Dendritic cell treated with granulocyte-macrophage colony-stimulating factor and Interleukin-4, amounts not matched to agents 40 ng/mL and 50 ng/mL, for 4 days (primary cell): ENCODE results near the gene MASP2.
"Not testable (repeated sequence)": the region's sequence is repeated elsewhere in the genome, so short reads cannot be mapped to it uniquely, and the experiment has no call there.

Experiments used
- H3K27ac Mint-ChIP-seq: one replicate; pipeline ENCODE4 v1.8.0; 2022; ENCODE audit warnings: mild to moderate bottlenecking, mixed read lengths
- H3K27me3 Mint-ChIP-seq: one replicate; pipeline ENCODE4 v1.8.0; 2022; ENCODE audit warnings: mild to moderate bottlenecking, mixed read lengths
- H3K36me3 Mint-ChIP-seq: one replicate; pipeline ENCODE4 v1.8.0; 2022; ENCODE audit warnings: low read depth, mixed read lengths
- H3K4me1 Mint-ChIP-seq: one replicate; pipeline ENCODE4 v1.8.0; 2022; ENCODE audit warnings: low read depth, mixed read lengths
- H3K4me3 Mint-ChIP-seq: one replicate; pipeline ENCODE4 v1.8.0; 2022; ENCODE audit warnings: mild to moderate bottlenecking, moderate library complexity, mixed read lengths
- H3K9me3 Mint-ChIP-seq: one replicate; pipeline ENCODE4 v1.8.0; 2022; ENCODE audit warnings: mixed read lengths
- intact Hi-C: fragments of 100-400 bp; cut with micrococcal nuclease; formaldehyde crosslinking; loops from one replicate; pipeline ENCODE4 v1.15.0; 2022

MASP2 gene

GRCh38 chr1:11052839-11053757 is 6.1 kb upstream of the MASP2 start:
- Mint-ChIP-seq H3K36me3 (peaks cover 44% of the 10 kb centered on the region), H3K27me3 (peaks cover 2% of the 10 kb centered on the region), H3K4me3 (no peak overlapping the region), H3K27ac (no peak overlapping the region), H3K9me3 (no peaks in the 10 kb centered on the region), H3K4me1 (peaks cover 7% of the 10 kb centered on the region)
- intact Hi-C loops, result no loop called here

- no peak overlapping the region for H3K4me3 Mint-ChIP-seq
- H3K9me3 Mint-ChIP-seq, result no peaks in the 10 kb centered on the region
- intact Hi-C loops, result no loop called here
- peaks cover 7% of the 10 kb centered on the region for H3K4me1 Mint-ChIP-seq
- H3K27me3 Mint-ChIP-seq, result peaks cover 2% of the 10 kb centered on the region
- H3K27ac Mint-ChIP-seq, result no peak overlapping the region
- H3K36me3 Mint-ChIP-seq, result peaks cover 33% of the 10 kb centered on the region
These were observed 4.9 kb upstream of the MASP2 start for GRCh38 chr1:11051781-11052511.

- H3K27ac Mint-ChIP-seq, H3K4me3 Mint-ChIP-seq, H3K27me3 Mint-ChIP-seq, H3K9me3 Mint-ChIP-seq, intact Hi-C loops, H3K4me1 Mint-ChIP-seq: not testable (repeated sequence)
- peaks cover 24% of the 10 kb centered on the region for H3K36me3 Mint-ChIP-seq
These were observed 4.1 kb upstream of the MASP2 start for GRCh38 chr1:11051121-11051520.

- Mint-ChIP-seq H3K9me3 (no peaks in the 10 kb centered on the region), H3K4me3 (no peak overlapping the region), H3K4me1 (no peaks in the 10 kb centered on the region), H3K36me3 (no peaks in the 10 kb centered on the region), H3K27ac (no peak overlapping the region), H3K27me3 (no peaks in the 10 kb centered on the region)
- intact Hi-C loops, result no loop called here
These were observed 821 bp downstream of the MASP2 start for GRCh38 chr1:11046270-11046566.

GRCh38 chr1:11045428-11046269 is 1.4 kb downstream of the MASP2 start:
- no peak overlapping the region for H3K4me3 Mint-ChIP-seq
- H3K9me3 Mint-ChIP-seq, result no peaks in the 10 kb centered on the region
- no peaks in the 10 kb centered on the region for H3K4me1 Mint-ChIP-seq
- H3K36me3 Mint-ChIP-seq, result no peaks in the 10 kb centered on the region
- no peaks in the 10 kb centered on the region for H3K27me3 Mint-ChIP-seq
- no peak overlapping the region for H3K27ac Mint-ChIP-seq
- intact Hi-C loops, result no loop called here

GRCh38 chr1:11044849-11045427 is 2.1 kb downstream of the MASP2 start:
- intact Hi-C loops, result no loop called here
- Mint-ChIP-seq H3K4me3 (no peak overlapping the region), H3K27ac (no peak overlapping the region), H3K27me3 (no peaks in the 10 kb centered on the region), H3K36me3 (no peaks in the 10 kb centered on the region), H3K4me1 (no peaks in the 10 kb centered on the region), H3K9me3 (no peaks in the 10 kb centered on the region)

GRCh38 chr1:11044086-11044848 is 2.8 kb downstream of the MASP2 start:
- no peaks in the 10 kb centered on the region for H3K4me1 Mint-ChIP-seq
- intact Hi-C loops, result no loop called here
- H3K9me3 Mint-ChIP-seq, result no peaks in the 10 kb centered on the region
- H3K27me3 Mint-ChIP-seq, result no peaks in the 10 kb centered on the region
- H3K4me3 Mint-ChIP-seq, result no peak overlapping the region
- H3K36me3 Mint-ChIP-seq, result no peaks in the 10 kb centered on the region
- H3K27ac Mint-ChIP-seq, result no peak overlapping the region

- intact Hi-C loops, result no loop called here
- H3K4me3 Mint-ChIP-seq, result no peak overlapping the region
- no peaks in the 10 kb centered on the region for H3K4me1 Mint-ChIP-seq
- no peaks in the 10 kb centered on the region for H3K36me3 Mint-ChIP-seq
- no peaks in the 10 kb centered on the region for H3K9me3 Mint-ChIP-seq
- H3K27me3 Mint-ChIP-seq, result no peaks in the 10 kb centered on the region
- no peak overlapping the region for H3K27ac Mint-ChIP-seq
These were observed 3.8 kb downstream of the MASP2 start for GRCh38 chr1:11042995-11043874.

- intact Hi-C loops, result no loop called here
These were observed 5.0 kb downstream of the MASP2 start for GRCh38 chr1:11042065-11042464.

GRCh38 chr1:11041048-11041447 is 6.0 kb downstream of the MASP2 start:
- H3K27me3 Mint-ChIP-seq, result no peaks in the 10 kb centered on the region

More at GRCh38 chr1:11042065-11042464, 5.0 kb downstream of the MASP2 start:
- Mint-ChIP-seq H3K9me3 (no peaks in the 10 kb centered on the region), H3K36me3 (no peaks in the 10 kb centered on the region), H3K27me3 (no peaks in the 10 kb centered on the region), H3K27ac (no peak overlapping the region), H3K4me1 (no peaks in the 10 kb centered on the region), H3K4me3 (no peak overlapping the region)

GRCh38 chr1:11040105-11040429 is 7.0 kb downstream of the MASP2 start:
- H3K9me3 Mint-ChIP-seq, H3K27ac Mint-ChIP-seq, H3K4me1 Mint-ChIP-seq, H3K27me3 Mint-ChIP-seq, H3K36me3 Mint-ChIP-seq, intact Hi-C loops, H3K4me3 Mint-ChIP-seq: not testable (repeated sequence)

More at GRCh38 chr1:11041048-11041447, 6.0 kb downstream of the MASP2 start:
- H3K9me3 Mint-ChIP-seq, result no peaks in the 10 kb centered on the region
- no peak overlapping the region for H3K27ac Mint-ChIP-seq
- no peaks in the 10 kb centered on the region for H3K36me3 Mint-ChIP-seq
- no peaks in the 10 kb centered on the region for H3K4me1 Mint-ChIP-seq
- H3K4me3 Mint-ChIP-seq, result no peak overlapping the region
- intact Hi-C loops, result no loop called here

GRCh38 chr1:11039351-11040104 is 7.5 kb downstream of the MASP2 start:
- H3K4me1 Mint-ChIP-seq, result no peaks in the 10 kb centered on the region
- intact Hi-C loops, result no loop called here
- H3K4me3 Mint-ChIP-seq, result no peak overlapping the region
- H3K9me3 Mint-ChIP-seq, result no peaks in the 10 kb centered on the region
- no peaks in the 10 kb centered on the region for H3K36me3 Mint-ChIP-seq
- H3K27me3 Mint-ChIP-seq, result no peaks in the 10 kb centered on the region
- no peak overlapping the region for H3K27ac Mint-ChIP-seq
